Panc1 (cell line): ENCODE data around the gene CFAP74. TPM values are rescaled to one million over a fixed set of nuclear protein-coding genes. Genes with fewer than 3 reads are reported as not detected.

Experiments
- ATAC-seq: fragments of 200-7000 bp; cut with Tn5 transposase; 2 replicates; pipeline ENCODE4 v1.9.1; 2020; ENCODE audit warnings: mild to moderate bottlenecking, moderate library complexity
- BruUV-seq: library from RNA; stranded (reverse); fragments of 400-500 nt; replicated peaks from 2 replicates; lab custom pipeline; 2021; lab: Mats Ljungman, UMichigan
- CTCF ChIA-PET: fragments of 300-600 bp; sonication (Branson Sonifier 250); formaldehyde crosslinking; loops from one replicate; lab custom pipeline; 2022; ENCODE audit warnings: antibody characterized with exemption; lab: Charles Lee
- POLR2A ChIA-PET: fragments of 300-600 bp; sonication (Branson Sonifier 250); formaldehyde crosslinking; loops from one replicate; lab custom pipeline; 2022; ENCODE audit warnings: antibody characterized with exemption; lab: Charles Lee
- DNase-seq: peaks from one replicate; pipeline ENCODE4 v3.0.0-alpha.2; 2010; ENCODE audit warnings: low read depth, low spot score
- H3K27ac ChIP-seq: 2 replicates; pipeline ENCODE4 v1.5.1; 2011; ENCODE audit warnings: mild to moderate bottlenecking, low read length, inconsistent platforms
- H3K27me3 ChIP-seq: fragments of 200-500 bp; sonication (Bioruptor generic); 2 replicates; pipeline ENCODE4 v1.6.0; 2014; ENCODE audit warnings: low read length, inconsistent platforms; ENCODE audit not compliant: control insufficient read depth, insufficient read depth
- H3K36me3 ChIP-seq: fragments of 200-500 bp; sonication (Bioruptor generic); 2 replicates; pipeline ENCODE4 v1.5.1; 2014; ENCODE audit warnings: inconsistent platforms, mild to moderate bottlenecking, low read length, moderate library complexity; ENCODE audit not compliant: control insufficient read depth, insufficient read depth
- H3K4me1 ChIP-seq: 2 replicates; pipeline ENCODE4 v1.5.1; 2011; ENCODE audit warnings: inconsistent platforms, mild to moderate bottlenecking, low read length, moderate library complexity; ENCODE audit not compliant: control insufficient read depth, insufficient read depth
- H3K4me3 ChIP-seq, 2 experiments: 2 replicates each; pipeline ENCODE4 v1.5.1; 2011 to 2012; ENCODE audit warnings: low read depth in 2 of 2, low read length in 2 of 2, mild to moderate bottlenecking in 2 of 2, inconsistent platforms in 1 of 2, moderate library complexity in 1 of 2
- H3K9me3 ChIP-seq: fragments of 200-500 bp; sonication (Bioruptor generic); 2 replicates; pipeline ENCODE4 v1.5.1; 2014; ENCODE audit warnings: low read depth, mild to moderate bottlenecking, inconsistent platforms, low read length, moderate library complexity; ENCODE audit not compliant: control insufficient read depth, insufficient read depth
- CTCF ChIP-seq: fragments of 450-650 bp; IDR thresholded peaks from 2 replicates; pipeline ENCODE4 v1.5.1; 2017; ENCODE audit warnings: mild to moderate bottlenecking
- POLR2AphosphoS5 ChIP-seq: IDR thresholded peaks from 2 replicates; pipeline ENCODE4 v1.6.1; 2012; ENCODE audit warnings: mild to moderate bottlenecking, low read depth, low read length, moderate library complexity
- REST ChIP-seq, 2 experiments: IDR thresholded peaks; 2 replicates each; pipeline ENCODE4 v1.6.1; 2011 to 2012; ENCODE audit warnings: low read depth in 2 of 2, control low read depth in 1 of 2, low read length in 1 of 2, mild to moderate bottlenecking in 1 of 2, moderate library complexity in 1 of 2; ENCODE audit not compliant: insufficient read depth in 1 of 2
- SIN3A ChIP-seq: IDR thresholded peaks from 2 replicates; pipeline ENCODE4 v1.6.1; 2012; ENCODE audit warnings: low read depth, mild to moderate bottlenecking, low read length, moderate library complexity, borderline replicate concordance; ENCODE audit not compliant: insufficient read depth
- TCF7L2 ChIP-seq: IDR thresholded peaks from 2 replicates; pipeline ENCODE4 v1.6.1; 2011; ENCODE audit warnings: mild to moderate bottlenecking, low read depth, low read length, inconsistent platforms
- in situ Hi-C: cut with HindIII; loops from 2 replicates; pipeline ENCODE4 v1.10.0; 2016; ENCODE audit warnings: low sequenced_read_pairs, low pct_unique_long_range_greater_than_20kb
- intact Hi-C: fragments of 100-400 bp; cut with micrococcal nuclease; formaldehyde crosslinking; loops from one replicate; pipeline ENCODE4 v1.10.0; 2022; ENCODE audit not compliant: unreplicated experiment
- total RNA-seq: library from RNA; stranded (reverse); gene quantifications from one replicate; pipeline ENCODE4 v1.2.1, GENCODE V29; 2021; ENCODE audit not compliant: unreplicated experiment

Gene CFAP74
- total RNA-seq, 1 experiment from 2014 or later = not detected

- no peaks in the 10 kb centered on the region for H3K27me3 ChIP-seq
- BruUV-seq = no TSS peak
- in situ Hi-C loops (no loop called here), intact Hi-C loops (no loop called here)
- POLR2A ChIA-PET = no interaction called here
- H3K4me3 ChIP-seq = no peak overlapping the region
- DNase-seq (no peak), ATAC-seq (no peak)
- H3K36me3 ChIP-seq = no peaks in the 10 kb centered on the region
- CTCF ChIA-PET = no interaction called here
- no peak overlapping the region for H3K27ac ChIP-seq
- no peak for TF ChIP-seq REST (IDR thresholded peaks at IDR 0.05; ENCODE audit: insufficient read depth in 1 of 2, low read depth in 2 of 2, low read length in 1 of 2)
- no peak for TF ChIP-seq SIN3A
- TF ChIP-seq POLR2AphosphoS5 = no peak
- no peak for TF ChIP-seq TCF7L2
- TF ChIP-seq CTCF = no peak
- no peaks in the 10 kb centered on the region for H3K4me1 ChIP-seq
- H3K9me3 ChIP-seq = no peaks in the 10 kb centered on the region
These were observed 79.2 kb downstream of the CFAP74 start for GRCh38 chr1:1924386-1924785.

- CTCF ChIA-PET = no interaction called here
- POLR2A ChIA-PET = no interaction called here
- no TSS peak for BruUV-seq
These were observed 80.4 kb downstream of the CFAP74 start for GRCh38 chr1:1922956-1923833.

More at GRCh38 chr1:1922956-1923833, 80.4 kb downstream of the CFAP74 start:
- no peak overlapping the region for H3K27ac ChIP-seq
- TF ChIP-seq SIN3A (no peak), POLR2AphosphoS5 (no peak), REST (IDR thresholded peaks at IDR 0.05; ENCODE audit: insufficient read depth in 1 of 2, low read depth in 2 of 2, low read length in 1 of 2) (no peak), TCF7L2 (no peak), CTCF (no peak)
- no peaks in the 10 kb centered on the region for H3K9me3 ChIP-seq
- H3K4me1 ChIP-seq = no peaks in the 10 kb centered on the region
- intact Hi-C loops = no loop called here
- no peaks in the 10 kb centered on the region for H3K36me3 ChIP-seq
- H3K27me3 ChIP-seq = no peaks in the 10 kb centered on the region
- DNase-seq (no peak), ATAC-seq (no peak)
- in situ Hi-C loops = no loop called here
- no peak overlapping the region for H3K4me3 ChIP-seq
